Parathyroid adenoma (tissue), 2 donors: Measurements from ENCODE around the gene RBM22.
"Not testable (repeated sequence)": the region's sequence is repeated elsewhere in the genome, so short reads cannot be mapped to it uniquely, and the experiment has no call there.

Experiments
- H2AFZ ChIP-seq: fragments of 300-600 bp; sonication (generic); one replicate; pipeline ENCODE4 v1.7.0; 2017; ENCODE audit warnings: antibody characterized with exemption, mild to moderate bottlenecking
- H3K27ac ChIP-seq: fragments of 300-600 bp; sonication (generic); one replicate; pipeline ENCODE4 v1.7.0; 2017
- H3K27me3 ChIP-seq: fragments of 300-600 bp; sonication (generic); one replicate; pipeline ENCODE4 v1.7.0; 2017; ENCODE audit warnings: low read length; ENCODE audit not compliant: control insufficient read depth, insufficient read depth
- H3K36me3 ChIP-seq: fragments of 300-600 bp; sonication (generic); one replicate; pipeline ENCODE4 v1.7.0; 2017; ENCODE audit warnings: low read length; ENCODE audit not compliant: control insufficient read depth, insufficient read depth
- H3K4me1 ChIP-seq: fragments of 300-600 bp; sonication (generic); one replicate; pipeline ENCODE4 v1.7.0; 2017; ENCODE audit warnings: control low read depth
- H3K4me2 ChIP-seq: fragments of 300-600 bp; sonication (generic); one replicate; pipeline ENCODE4 v1.7.0; 2017; ENCODE audit warnings: low read length
- H3K4me3 ChIP-seq: fragments of 300-600 bp; sonication (generic); one replicate; pipeline ENCODE4 v1.7.0; 2017; ENCODE audit warnings: low read depth, low read length
- H3K79me2 ChIP-seq: fragments of 300-600 bp; sonication (generic); one replicate; pipeline ENCODE4 v1.7.0; 2017; ENCODE audit warnings: control low read depth
- H3K9ac ChIP-seq: fragments of 300-600 bp; sonication (generic); one replicate; pipeline ENCODE4 v1.7.0; 2017; ENCODE audit warnings: mild to moderate bottlenecking
- H3K9me3 ChIP-seq: fragments of 300-600 bp; sonication (generic); one replicate; pipeline ENCODE4 v1.7.0; 2017; ENCODE audit warnings: low read length; ENCODE audit not compliant: control insufficient read depth
- CTCF ChIP-seq: fragments of 300-600 bp; sonication (generic); IDR thresholded peaks from one replicate; pipeline ENCODE4 v1.7.0; 2017; ENCODE audit warnings: antibody characterized with exemption, mild to moderate bottlenecking
- donor health status: primary hyperparathyroidism.

Gene RBM22

GRCh38 chr5:150700594-150701377 is at the start of gene RBM22:
Gene RBM22 (minus strand): TSS chr5:150701062. CDS start chr5:150700985, 77 bp downstream.
- TF ChIP-seq CTCF: peak; percentile 66
- Histone ChIP-seq H3K27ac (peak within 1 kb of the TSS; percentile 87), H3K9ac (peak within 1 kb of the TSS; percentile 64), H3K4me3 (peak within 1 kb of the TSS; percentile 97), H3K4me1 (peaks cover 4% of the 10 kb centered on the region), H3K4me2 (peak within 1 kb of the TSS; percentile 82), H3K9me3 (no peaks in the 10 kb centered on the region), H3K27me3 (no peaks in the 10 kb centered on the region), H2AFZ (peak within 1 kb of the TSS; percentile 81), H3K36me3 (no peaks in the 10 kb centered on the region), H3K79me2 (no peaks in the 10 kb centered on the region)

- H2AFZ ChIP-seq: no peak overlapping the region
- H3K27ac ChIP-seq: no peak overlapping the region
- no peaks in the 10 kb centered on the region for H3K9me3 ChIP-seq
- no peaks in the 10 kb centered on the region for H3K36me3 ChIP-seq
- no peak overlapping the region for H3K4me3 ChIP-seq
- no peak for TF ChIP-seq CTCF
- H3K9ac ChIP-seq: no peak overlapping the region
- peaks cover 29% of the 10 kb centered on the region for H3K79me2 ChIP-seq
- H3K27me3 ChIP-seq: no peaks in the 10 kb centered on the region
- no peaks in the 10 kb centered on the region for H3K4me1 ChIP-seq
- no peak overlapping the region for H3K4me2 ChIP-seq
These were observed 49.6 kb upstream of the RBM22 start for GRCh38 chr5:150750469-150750868.

- not testable (repeated sequence) for H3K9ac ChIP-seq, H3K36me3 ChIP-seq, H3K4me2 ChIP-seq, H3K4me1 ChIP-seq, H3K27ac ChIP-seq, H3K9me3 ChIP-seq, H3K4me3 ChIP-seq, H2AFZ ChIP-seq, H3K27me3 ChIP-seq
- peaks cover 21% of the 10 kb centered on the region for H3K79me2 ChIP-seq
These were observed 42.3 kb upstream of the RBM22 start for GRCh38 chr5:150743142-150743488.

GRCh38 chr5:150742455-150743141 is 41.7 kb upstream of the RBM22 start:
- H3K4me2 ChIP-seq, H3K27ac ChIP-seq, H3K4me1 ChIP-seq, H2AFZ ChIP-seq, H3K36me3 ChIP-seq, H3K27me3 ChIP-seq, H3K9me3 ChIP-seq, H3K9ac ChIP-seq, H3K4me3 ChIP-seq: not testable (repeated sequence)
- H3K79me2 ChIP-seq: peaks cover 21% of the 10 kb centered on the region

- no peak for TF ChIP-seq CTCF
- Histone ChIP-seq H3K36me3 (no peaks in the 10 kb centered on the region), H3K4me3 (no peak overlapping the region), H3K9ac (no peak overlapping the region), H3K4me1 (no peaks in the 10 kb centered on the region), H3K4me2 (no peak overlapping the region), H3K27me3 (no peaks in the 10 kb centered on the region), H3K79me2 (peaks cover 34% of the 10 kb centered on the region), H3K9me3 (no peaks in the 10 kb centered on the region), H2AFZ (no peak overlapping the region), H3K27ac (no peak overlapping the region)
These were observed 40.1 kb upstream of the RBM22 start for GRCh38 chr5:150740992-150741391.
